Fibroblast of lung (primary cell): ENCODE results near the gene ABR. TPM values are rescaled to one million over a fixed set of nuclear protein-coding genes. Genes with fewer than 3 reads are reported as not detected.

Experiments used
- DNase-seq, 2 donors: peaks; one replicate each; pipeline versions ENCODE4 v3.0.0 to v3.0.0-alpha.2; 2010; ENCODE audit warnings: low read depth in 2 of 2
- H2AFZ ChIP-seq: 2 replicates; pipeline ENCODE4 v1.5.1; 2012; ENCODE audit warnings: low read length, control low read depth, inconsistent platforms
- H3K27ac ChIP-seq: 2 replicates; pipeline ENCODE4 v1.5.1; 2011; ENCODE audit warnings: low read length, control low read depth; ENCODE audit not compliant: insufficient read depth
- H3K27me3 ChIP-seq: 2 replicates; pipeline ENCODE4 v1.5.1; 2011; ENCODE audit warnings: mild to moderate bottlenecking, low read length; ENCODE audit not compliant: control insufficient read depth, insufficient read depth
- H3K36me3 ChIP-seq: 2 replicates; pipeline ENCODE4 v1.5.1; 2011; ENCODE audit warnings: low read length; ENCODE audit not compliant: control insufficient read depth, insufficient read depth
- H3K4me1 ChIP-seq: 2 replicates; pipeline ENCODE4 v1.5.1; 2011; ENCODE audit warnings: low read length; ENCODE audit not compliant: control insufficient read depth, insufficient read depth; ENCODE audit errors: extremely low read depth
- H3K4me2 ChIP-seq: 2 replicates; pipeline ENCODE4 v1.5.1; 2011; ENCODE audit warnings: low read length, control low read depth; ENCODE audit not compliant: insufficient read depth; ENCODE audit errors: extremely low read depth
- H3K4me3 ChIP-seq, 4 experiments: fragments of 200-600 bp in 1 of 4; sonication (generic) in 1 of 4; replicated peaks in 1 of 4; 2 replicates each; pipeline ENCODE4 v1.5.1; 2011 to 2016; ENCODE audit warnings: low read length in 4 of 4, low read depth in 3 of 4, mild to moderate bottlenecking in 3 of 4, control low read depth in 2 of 4, inconsistent platforms in 1 of 4, mixed read lengths in 1 of 4; ENCODE audit not compliant: insufficient read depth in 1 of 4; ENCODE audit errors: control extremely low read depth in 1 of 4
- H3K79me2 ChIP-seq: 2 replicates; pipeline ENCODE4 v1.5.1; 2012; ENCODE audit warnings: mild to moderate bottlenecking, low read length, inconsistent platforms; ENCODE audit not compliant: control insufficient read depth, insufficient read depth
- H3K9ac ChIP-seq: 2 replicates; pipeline ENCODE4 v1.5.1; 2011; ENCODE audit warnings: mild to moderate bottlenecking, low read length, control low read depth; ENCODE audit not compliant: insufficient read depth
- H3K9me3 ChIP-seq: 2 replicates; pipeline ENCODE4 v1.5.1; 2012; ENCODE audit warnings: low read depth, low read length; ENCODE audit not compliant: control insufficient read depth, insufficient read depth
- H4K20me1 ChIP-seq: 2 replicates; pipeline ENCODE4 v1.5.1; 2011; ENCODE audit warnings: low read length; ENCODE audit not compliant: control insufficient read depth, insufficient read depth; ENCODE audit errors: extremely low read depth
- CTCF ChIP-seq, 2 donors: IDR thresholded peaks in 1 of 2; conservative IDR thresholded peaks in 1 of 2; 1 replicate in 1 of 2; 2 replicates in 1 of 2; pipeline ENCODE4 v1.5.1; 2011 to 2012; ENCODE audit warnings: low read length in 2 of 2, control low read depth in 1 of 2, inconsistent platforms in 1 of 2, low read depth in 1 of 2, mild to moderate bottlenecking in 1 of 2
- EZH2 ChIP-seq: IDR thresholded peaks from 2 replicates; pipeline ENCODE4 v1.5.1; 2012; ENCODE audit warnings: low read length, control low read depth, mild to moderate bottlenecking; ENCODE audit errors: missing control alignments
- polyA plus RNA-seq, 2 donors: library from polyadenylated mRNA; depleted of rRNA in 1 of 2; stranded (reverse) in 1 of 2; unstranded in 1 of 2; fragments of >200 nt; gene quantifications; 2 replicates each; pipeline ENCODE4 v1.2.1, GENCODE V29; 2011 to 2012; ENCODE audit warnings: missing spikeins in 1 of 2
- total RNA-seq: library from RNA; depleted of rRNA; stranded (reverse); fragments of >200 nt; gene quantifications from 2 replicates; pipeline ENCODE4 v1.2.1, GENCODE V29; 2014

The ABR gene
- total and polyA plus RNA-seq, 2 donors (not counting 1 experiment from before 2014, with no cell fraction given): 43.7 to 84.7 TPM

- H2AFZ ChIP-seq: no peak overlapping the region
- no peak for TF ChIP-seq CTCF (conservative IDR thresholded peaks at IDR 0.05 in 1 of 2, IDR thresholded peaks at IDR 0.05 in 1 of 2; ENCODE audit: low read depth in 1 of 2, low read length in 2 of 2)
- no peak for TF ChIP-seq EZH2
- H3K4me2 ChIP-seq: peak overlapping the region; percentile 23
- peaks cover 25% of the 10 kb centered on the region for H3K36me3 ChIP-seq
- H3K9ac ChIP-seq: no peak overlapping the region
- H3K4me1 ChIP-seq: peaks cover 55% of the 10 kb centered on the region
- no peaks in the 10 kb centered on the region for H3K9me3 ChIP-seq
- H3K4me3 ChIP-seq: no peak overlapping the region
- peak overlapping the region; percentile 86 for H3K27ac ChIP-seq
- no peak for DNase-seq
- no peaks in the 10 kb centered on the region for H4K20me1 ChIP-seq
- no peaks in the 10 kb centered on the region for H3K27me3 ChIP-seq
- H3K79me2 ChIP-seq: peaks cover 8% of the 10 kb centered on the region
Observed at GRCh38 chr17:1003633-1003971, 176.2 kb downstream of the ABR start.

GRCh38 chr17:1002771-1003555 is 176.8 kb downstream of the ABR start:
- H3K27me3 ChIP-seq: no peaks in the 10 kb centered on the region
- peak overlapping the region; percentile 21 for H3K9ac ChIP-seq
- peaks cover 61% of the 10 kb centered on the region for H3K4me1 ChIP-seq
- H3K9me3 ChIP-seq: no peaks in the 10 kb centered on the region
- peaks cover 15% of the 10 kb centered on the region for H3K79me2 ChIP-seq
- H2AFZ ChIP-seq: no peak overlapping the region
- no peak overlapping the region for H3K4me3 ChIP-seq
- peak overlapping the region; percentile 86 for H3K27ac ChIP-seq
- peaks cover 24% of the 10 kb centered on the region for H3K36me3 ChIP-seq
- TF ChIP-seq EZH2: no peak
- TF ChIP-seq CTCF (conservative IDR thresholded peaks at IDR 0.05 in 1 of 2, IDR thresholded peaks at IDR 0.05 in 1 of 2; ENCODE audit: low read depth in 1 of 2, low read length in 2 of 2): no peak
- DNase-seq: peak; percentile 76 to 86
- peak overlapping the region; percentile 44 for H3K4me2 ChIP-seq
- no peaks in the 10 kb centered on the region for H4K20me1 ChIP-seq

GRCh38 chr17:1002412-1002753 is 177.4 kb downstream of the ABR start:
- TF ChIP-seq EZH2 (no peak), CTCF (conservative IDR thresholded peaks at IDR 0.05 in 1 of 2, IDR thresholded peaks at IDR 0.05 in 1 of 2; ENCODE audit: low read depth in 1 of 2, low read length in 2 of 2) (no peak)
- DNase-seq: peak; percentile 45 to 84
- Histone ChIP-seq H3K9ac (peak overlapping the region; percentile 21), H4K20me1 (no peaks in the 10 kb centered on the region), H3K9me3 (no peaks in the 10 kb centered on the region), H3K27me3 (no peaks in the 10 kb centered on the region), H3K4me2 (peak overlapping the region; percentile 44), H3K4me3 (no peak overlapping the region), H3K36me3 (peaks cover 19% of the 10 kb centered on the region), H3K4me1 (peaks cover 64% of the 10 kb centered on the region), H2AFZ (no peak overlapping the region), H3K27ac (peak overlapping the region; percentile 86), H3K79me2 (peaks cover 20% of the 10 kb centered on the region)
